Spleen (tissue), 11 donors: ENCODE results near the gene C8B. TPM values are rescaled to one million over a fixed set of nuclear protein-coding genes. Genes with fewer than 3 reads are reported as not detected.

Experiments
- DNase-seq: peaks from one replicate; pipeline ENCODE4 v3.0.0-alpha.2; 2020
- H3K27ac ChIP-seq, 8 donors: fragments of 200-600 bp; sonication (generic) in 7 of 8; 1 replicate in 4 of 8; 2 replicates in 4 of 8; pipeline versions ENCODE4 v1.5.0 to v1.8.0; 2016 to 2021; ENCODE audit warnings: inconsistent platforms in 4 of 8, mild to moderate bottlenecking in 4 of 8, moderate library complexity in 1 of 8
- H3K27me3 ChIP-seq, 7 donors: fragments of 200-600 bp; sonication (generic) in 6 of 7; replicated peaks in 1 of 7; 1 replicate in 4 of 7; 2 replicates in 3 of 7; pipeline versions ENCODE4 v1.5.0 to v1.8.0; 2016 to 2021; ENCODE audit warnings: inconsistent platforms in 3 of 7, mild to moderate bottlenecking in 1 of 7
- H3K36me3 ChIP-seq, 6 donors: fragments of 200-600 bp; sonication (generic) in 5 of 6; 1 replicate in 4 of 6; 2 replicates in 2 of 6; pipeline versions ENCODE4 v1.5.0 to v1.8.0; 2016 to 2021; ENCODE audit warnings: inconsistent platforms in 2 of 6
- H3K4me1 ChIP-seq, 6 donors: fragments of 200-600 bp; sonication (generic) in 5 of 6; 1 replicate in 3 of 6; 2 replicates in 3 of 6; pipeline versions ENCODE4 v1.5.0 to v1.8.0; 2016 to 2021; ENCODE audit warnings: inconsistent platforms in 3 of 6
- H3K4me3 ChIP-seq, 8 donors: fragments of 200-600 bp; sonication (generic) in 7 of 8; 1 replicate in 4 of 8; 2 replicates in 4 of 8; pipeline versions ENCODE4 v1.5.0 to v1.8.0; 2016 to 2021; ENCODE audit warnings: inconsistent platforms in 4 of 8, mild to moderate bottlenecking in 4 of 8, moderate library complexity in 2 of 8
- H3K9me3 ChIP-seq, 8 donors: fragments of 200-600 bp; sonication (generic) in 7 of 8; 1 replicate in 4 of 8; 2 replicates in 4 of 8; pipeline versions ENCODE4 v1.5.0 to v1.8.0; 2016 to 2021; ENCODE audit warnings: inconsistent platforms in 4 of 8
- POLR2A ChIP-seq, 3 donors: fragments of 450-650 bp; IDR thresholded peaks; one replicate each; pipeline ENCODE4 v1.5.1; 2017; ENCODE audit warnings: antibody characterized with exemption in 3 of 3, mild to moderate bottlenecking in 1 of 3
- POLR2AphosphoS5 ChIP-seq, 3 donors: sonication (generic); formaldehyde crosslinking; IDR thresholded peaks; one replicate each; pipeline ENCODE4 v1.5.1; 2017; ENCODE audit warnings: antibody characterized with exemption in 3 of 3
- WGBS, 5 donors: extraction: QIAGEN DNeasy Blood & Tissue Kit in 3 of 5; methylation state at CpG; one replicate each; pipeline versions ENCODE4 v1.1.5 to v1.1.7; 2013 to 2018; 5-methylcytosine and 5-hydroxymethylcytosine counted together
- intact Hi-C: fragments of 100-400 bp; cut with DNase I; formaldehyde crosslinking; loops from one replicate; pipeline ENCODE4 v1.15.0; 2023; ENCODE audit warnings: low total_unique reads
- polyA plus RNA-seq, 3 donors: library from polyadenylated mRNA; stranded (reverse); fragments of 200-250 nt; gene quantifications; one replicate each; pipeline ENCODE4 v1.2.1, GENCODE V29; 2013
- total RNA-seq, 7 donors: library from RNA; depleted of rRNA in 3 of 7; stranded (reverse); fragments of >200 nt in 3 of 7; fragmentation: NEBNext Ultra II Directional in 4 of 7; extraction: Animal tissue kit (Norgen Biotek cat#: 25700) in 4 of 7; gene quantifications; one replicate each; pipeline versions ENCODE4 v1.1.0 to v1.2.1, GENCODE V29; 2016 to 2021
- TF ChIP-seq, protein P1 (sequence below), 11 experiments: fragments of 200-600 bp in 7 of 11; fragments of 450-650 bp in 4 of 11; sonication (generic) in 4 of 11; IDR thresholded peaks in 8 of 11; conservative IDR thresholded peaks in 3 of 11; 1 replicate in 7 of 11; 2 replicates in 4 of 11; pipeline versions ENCODE4 v1.4.0 to v1.8.0; 2016 to 2021; ENCODE audit warnings: antibody characterized with exemption in 11 of 11, inconsistent platforms in 4 of 11, mild to moderate bottlenecking in 1 of 11
- donor health status: healthy with polysubstance abuse.
- donor health status: DM: no; HTN: no; CAD: no; lungs with moderate emphysema.
- donor health status: DM: no; HTN: no; CAD: no.
- donor health status: Bipolar disorder and iron deficiency.
- donor health status: healthy.
- donor health status: DM: no; HTN: no; CAD: no.
- donor health status: DM: yes; HTN: yes; CAD: no.

The C8B gene
- total and polyA plus RNA-seq, 10 donors, result not detected

DNA sequence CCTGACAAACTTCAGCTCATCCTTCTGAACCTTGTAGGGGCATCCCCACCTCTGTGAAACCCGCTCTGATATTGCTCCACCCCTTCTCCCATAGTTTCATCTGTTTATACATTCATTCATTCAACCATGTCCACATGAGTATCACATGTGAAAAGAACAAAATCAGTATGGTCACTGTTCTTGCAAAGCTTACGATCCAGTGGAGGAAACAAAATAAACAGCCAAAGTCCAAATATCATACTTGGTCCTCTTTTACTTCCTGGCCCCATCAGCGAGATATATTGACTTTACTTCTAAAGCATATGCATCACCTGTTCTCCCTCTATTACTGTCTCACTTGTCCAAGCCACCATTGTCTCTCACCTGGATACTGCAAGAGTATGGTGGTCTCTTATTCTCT, 75.6 kb downstream of the C8B start:
- TF ChIP-seq POLR2AphosphoS5 (IDR thresholded peaks at IDR 0.05) (no peak), POLR2A (IDR thresholded peaks at IDR 0.05) (no peak)
- TF ChIP-seq, protein P1, sequence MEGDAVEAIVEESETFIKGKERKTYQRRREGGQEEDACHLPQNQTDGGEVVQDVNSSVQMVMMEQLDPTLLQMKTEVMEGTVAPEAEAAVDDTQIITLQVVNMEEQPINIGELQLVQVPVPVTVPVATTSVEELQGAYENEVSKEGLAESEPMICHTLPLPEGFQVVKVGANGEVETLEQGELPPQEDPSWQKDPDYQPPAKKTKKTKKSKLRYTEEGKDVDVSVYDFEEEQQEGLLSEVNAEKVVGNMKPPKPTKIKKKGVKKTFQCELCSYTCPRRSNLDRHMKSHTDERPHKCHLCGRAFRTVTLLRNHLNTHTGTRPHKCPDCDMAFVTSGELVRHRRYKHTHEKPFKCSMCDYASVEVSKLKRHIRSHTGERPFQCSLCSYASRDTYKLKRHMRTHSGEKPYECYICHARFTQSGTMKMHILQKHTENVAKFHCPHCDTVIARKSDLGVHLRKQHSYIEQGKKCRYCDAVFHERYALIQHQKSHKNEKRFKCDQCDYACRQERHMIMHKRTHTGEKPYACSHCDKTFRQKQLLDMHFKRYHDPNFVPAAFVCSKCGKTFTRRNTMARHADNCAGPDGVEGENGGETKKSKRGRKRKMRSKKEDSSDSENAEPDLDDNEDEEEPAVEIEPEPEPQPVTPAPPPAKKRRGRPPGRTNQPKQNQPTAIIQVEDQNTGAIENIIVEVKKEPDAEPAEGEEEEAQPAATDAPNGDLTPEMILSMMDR (IDR thresholded peaks at IDR 0.05 in 8 of 11, conservative IDR thresholded peaks at IDR 0.05 in 3 of 11), result no peak
- no peak overlapping the region for H3K4me3 ChIP-seq
- 79 to 88% (median 82%) methylated on average over 3 of the region's 3 CpGs for whole genome bisulfite sequencing, 5 donors

DNA sequence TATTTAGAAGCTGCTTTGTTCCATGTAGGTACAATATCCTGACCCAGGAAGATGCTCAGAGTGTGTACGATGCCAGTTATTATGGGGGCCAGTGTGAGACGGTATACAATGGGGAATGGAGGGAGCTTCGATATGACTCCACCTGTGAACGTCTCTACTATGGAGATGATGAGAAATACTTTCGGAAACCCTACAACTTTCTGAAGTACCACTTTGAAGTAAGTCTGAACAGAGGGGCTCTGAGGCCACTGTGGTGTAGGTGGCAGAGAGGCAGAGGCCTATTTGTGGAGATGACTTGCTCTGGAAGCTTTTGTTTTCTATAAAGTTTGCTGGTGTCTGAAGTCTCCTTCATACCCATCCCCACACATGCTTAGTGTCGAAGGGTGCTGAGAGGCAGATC, 84.4 kb downstream of the C8B start:
- Histone ChIP-seq H3K36me3 (no peaks in the 10 kb centered on the region), H3K9me3 (no peaks in the 10 kb centered on the region), H3K4me1 (peaks cover 0 to 6% (median 0%) of the 10 kb centered on the region in 6 donors), H3K27me3 (no peaks in the 10 kb centered on the region), H3K27ac (no peak overlapping the region), H3K4me3 (no peak overlapping the region)
- 84 to 91% (median 90%) methylated on average over 6 of the region's 6 CpGs for WGBS, 5 donors
- TF ChIP-seq, protein P1 (IDR thresholded peaks at IDR 0.05 in 8 of 11, conservative IDR thresholded peaks at IDR 0.05 in 3 of 11), result no peak
- TF ChIP-seq POLR2AphosphoS5 (IDR thresholded peaks at IDR 0.05), result no peak
- no peak for TF ChIP-seq POLR2A (IDR thresholded peaks at IDR 0.05)
- intact Hi-C loops, result no loop called here
- no peak for DNase-seq

More for the DNA sequence above, 75.6 kb downstream of the C8B start:
- intact Hi-C loops, result no loop called here
- Histone ChIP-seq H3K9me3 (peaks cover 0 to 4% (median 0%) of the 10 kb centered on the region in 8 donors), H3K27ac (no peak overlapping the region), H3K27me3 (no peaks in the 10 kb centered on the region), H3K4me1 (no peaks in the 10 kb centered on the region), H3K36me3 (no peaks in the 10 kb centered on the region)
- DNase-seq, result no peak

DNA sequence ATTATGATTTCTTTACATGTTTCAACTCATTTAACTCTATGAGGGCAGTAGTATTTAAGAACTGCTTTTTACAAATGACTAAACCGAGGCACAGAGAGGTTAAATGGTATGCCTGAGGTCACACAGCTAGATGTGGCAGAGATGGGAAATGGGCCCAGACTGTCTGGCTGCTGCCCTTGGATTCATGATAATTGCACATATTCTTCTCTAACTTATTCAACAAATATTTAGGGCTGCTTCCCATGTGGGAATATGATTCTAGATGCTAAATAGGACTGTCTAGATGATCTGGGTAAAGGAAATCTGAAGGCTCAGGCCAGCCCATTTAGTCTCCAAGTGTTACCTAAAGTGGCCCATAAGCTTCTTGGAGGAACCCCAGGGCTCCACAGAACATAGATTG, 85.0 kb downstream of the C8B start:
- TF ChIP-seq POLR2AphosphoS5 (IDR thresholded peaks at IDR 0.05) (no peak), POLR2A (IDR thresholded peaks at IDR 0.05) (no peak)
- TF ChIP-seq, protein P1 (IDR thresholded peaks at IDR 0.05 in 8 of 11, conservative IDR thresholded peaks at IDR 0.05 in 3 of 11), result no peak
- H3K27me3 ChIP-seq, result peaks cover 0 to 4% (median 0%) of the 10 kb centered on the region in 7 donors
- 54 to 67% (median 58%) methylated on average over 1 of the region's 1 CpG for WGBS, 5 donors
- DNase-seq, result no peak
- H3K27ac ChIP-seq, result no peak overlapping the region
- intact Hi-C loops, result no loop called here
- H3K9me3 ChIP-seq, result no peaks in the 10 kb centered on the region
- H3K4me1 ChIP-seq, result peaks cover 0 to 6% (median 0%) of the 10 kb centered on the region in 6 donors
- H3K36me3 ChIP-seq, result no peaks in the 10 kb centered on the region
- H3K4me3 ChIP-seq, result no peak overlapping the region

Other genes starting within 250 kb of the C8B start
- gene FYB2, start 146.6 kb downstream of the C8B start, total RNA-seq, result not detected
- not detected for gene FYB2, start 146.6 kb downstream of the C8B start, polyA plus RNA-seq
- gene C8A, start 111.2 kb downstream of the C8B start, total RNA-seq, result not detected
- gene C8A, start 111.2 kb downstream of the C8B start, polyA plus RNA-seq, result under 1 TPM in 1 of 3 donors, not detected in 2; 0.03 TPM